ENCODE data around the gene SPATA12.

SPATA12 gene

DNA sequence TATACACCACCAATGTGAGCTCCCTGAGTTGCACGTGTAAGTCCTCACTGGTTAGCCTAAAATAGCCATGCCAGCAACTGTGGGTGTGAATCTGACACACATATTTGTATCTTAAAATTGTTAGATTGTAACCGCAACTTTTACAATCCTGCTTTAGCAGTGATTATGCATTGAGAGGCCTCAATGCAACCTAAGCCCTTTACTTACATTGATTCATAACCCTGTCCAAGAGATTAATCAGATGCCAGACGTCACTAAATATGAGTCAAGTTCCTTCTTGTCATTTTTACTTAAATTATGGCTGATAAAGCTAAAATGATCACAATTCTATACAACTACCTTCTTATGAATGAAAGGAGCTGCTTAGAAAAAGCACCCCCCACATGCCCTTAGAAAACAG is 57.8 kb downstream of the SPATA12 start:
- no peak for DNase-seq (ENCODE audit: low read depth)

DNA sequence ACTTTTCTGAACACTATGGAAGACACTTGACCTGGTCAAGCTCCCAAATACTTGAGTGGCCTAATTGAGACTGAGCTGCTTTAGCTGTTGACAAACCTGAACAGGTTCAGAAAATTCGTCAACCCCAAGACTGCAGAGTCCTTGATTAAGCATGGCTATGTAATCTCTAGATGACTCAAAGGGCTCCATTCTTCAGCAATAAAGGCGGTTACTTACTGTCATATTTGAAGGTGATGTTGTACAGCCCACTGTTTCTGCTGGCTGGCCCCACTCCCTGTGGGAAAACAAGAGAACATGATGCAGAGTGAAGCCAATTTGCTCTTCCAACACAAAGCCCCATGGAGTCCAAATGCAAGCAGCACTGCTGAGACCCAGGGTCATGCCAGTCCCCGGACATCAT is 59.6 kb downstream of the SPATA12 start:
- DNase-seq (ENCODE audit: low read depth), result no peak

DNA sequence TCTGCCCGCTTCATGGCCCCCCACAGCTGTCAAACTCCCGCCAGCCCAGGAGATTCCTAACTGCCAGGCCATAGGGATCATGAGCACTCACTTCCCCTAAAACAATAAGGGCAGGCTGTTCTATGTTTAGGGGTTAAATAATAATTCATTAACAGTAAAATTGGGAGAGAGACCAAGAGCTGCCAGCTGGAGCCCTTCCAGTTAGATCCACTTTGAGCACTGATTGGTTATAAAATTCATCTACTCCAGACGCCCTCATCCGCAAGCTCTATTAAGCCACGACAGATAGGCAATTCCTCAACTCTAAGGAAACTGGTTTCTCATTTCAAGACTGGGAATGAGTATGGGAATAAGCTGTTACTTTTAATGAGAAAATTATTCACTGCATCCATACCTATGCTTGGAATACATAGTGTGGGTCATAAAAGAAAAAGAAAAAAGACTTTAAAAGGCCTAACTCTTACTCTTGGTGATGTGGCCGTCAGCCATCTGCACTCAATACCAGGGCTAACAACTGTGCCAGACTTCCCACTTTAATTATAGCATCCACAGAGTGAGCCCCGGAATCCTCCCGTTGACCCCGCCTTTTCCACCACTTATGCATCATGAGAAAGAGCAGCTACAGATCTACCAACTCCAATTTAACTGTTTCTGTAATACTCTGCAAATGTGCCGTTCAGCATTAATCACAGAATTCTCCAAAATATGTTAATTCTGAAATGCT is 60.1 kb downstream of the SPATA12 start:
- DNase-seq (ENCODE audit: low read depth), result no peak
